ENCODE results near the gene CC2D2B.
A peak's percentile ranks its signal among the peaks of the same experiment; 100 is the strongest.
"Not testable (repeated sequence)": the region's sequence is repeated elsewhere in the genome, so short reads cannot be mapped to it uniquely, and the experiment has no call there.

Gene CC2D2B

GRCh38 chr10:95873651-95874050 is 34.1 kb upstream of the CC2D2B start:
- Histone ChIP-seq H3K9me3 (ENCODE audit: control insufficient read depth, low read length) (peaks cover 6% of the 10 kb centered on the region), H3K27ac (ENCODE audit: low read depth, low read length, severe bottlenecking) (no peak overlapping the region), H3K4me3 (ENCODE audit: extremely low read depth, insufficient read depth, low read length, poor library complexity, severe bottlenecking) (no peak overlapping the region), H3K36me3 (ENCODE audit: control insufficient read depth, insufficient read depth, low read length) (peaks cover 43% of the 10 kb centered on the region), H3K4me1 (ENCODE audit: control insufficient read depth, insufficient read depth, low read length, poor library complexity, severe bottlenecking) (no peaks in the 10 kb centered on the region)
- 83 to 88% methylated on average over 2 to 3 of the region's 4 CpGs for WGBS, 2 experiments (ENCODE audit: insufficient coverage in 2 of 2)

- H3K4me1 ChIP-seq (ENCODE audit: control insufficient read depth, insufficient read depth, low read length, poor library complexity, severe bottlenecking); H3K9me3 ChIP-seq (ENCODE audit: control insufficient read depth, low read length); H3K27ac ChIP-seq (ENCODE audit: low read depth, low read length, severe bottlenecking); H3K4me3 ChIP-seq (ENCODE audit: extremely low read depth, insufficient read depth, low read length, poor library complexity, severe bottlenecking): not testable (repeated sequence)
- H3K36me3 ChIP-seq (ENCODE audit: control insufficient read depth, insufficient read depth, low read length), result peaks cover 43% of the 10 kb centered on the region
Measured at GRCh38 chr10:95874783-95875182, 33.0 kb upstream of the CC2D2B start.

GRCh38 chr10:95876756-95877155 is 31.0 kb upstream of the CC2D2B start:
- Histone ChIP-seq H3K4me3 (ENCODE audit: extremely low read depth, insufficient read depth, low read length, poor library complexity, severe bottlenecking) (no peak overlapping the region), H3K4me1 (ENCODE audit: control insufficient read depth, insufficient read depth, low read length, poor library complexity, severe bottlenecking) (no peaks in the 10 kb centered on the region), H3K9me3 (ENCODE audit: control insufficient read depth, low read length) (peaks cover 6% of the 10 kb centered on the region), H3K27ac (ENCODE audit: low read depth, low read length, severe bottlenecking) (no peak overlapping the region), H3K36me3 (ENCODE audit: control insufficient read depth, insufficient read depth, low read length) (peaks cover 33% of the 10 kb centered on the region)
- no CpG with 5 or more reads among the region's 1 CpG for WGBS, 2 experiments (ENCODE audit: insufficient coverage in 2 of 2)

GRCh38 chr10:95877881-95878280 is 29.9 kb upstream of the CC2D2B start:
- H3K27ac ChIP-seq (ENCODE audit: low read depth, low read length, severe bottlenecking), result no peak overlapping the region
- peaks cover 6% of the 10 kb centered on the region for H3K9me3 ChIP-seq (ENCODE audit: control insufficient read depth, low read length)
- H3K4me3 ChIP-seq (ENCODE audit: extremely low read depth, insufficient read depth, low read length, poor library complexity, severe bottlenecking), result no peak overlapping the region
- peaks cover 33% of the 10 kb centered on the region for H3K36me3 ChIP-seq (ENCODE audit: control insufficient read depth, insufficient read depth, low read length)
- no peaks in the 10 kb centered on the region for H3K4me1 ChIP-seq (ENCODE audit: control insufficient read depth, insufficient read depth, low read length, poor library complexity, severe bottlenecking)

- H3K4me3 ChIP-seq (ENCODE audit: extremely low read depth, insufficient read depth, low read length, poor library complexity, severe bottlenecking), result no peak overlapping the region
- no peaks in the 10 kb centered on the region for H3K4me1 ChIP-seq (ENCODE audit: control insufficient read depth, insufficient read depth, low read length, poor library complexity, severe bottlenecking)
- WGBS, 2 experiments (ENCODE audit: insufficient coverage in 2 of 2), result no CpG with 5 or more reads among the region's 2 CpGs
- H3K27ac ChIP-seq (ENCODE audit: low read depth, low read length, severe bottlenecking), result no peak overlapping the region
- H3K36me3 ChIP-seq (ENCODE audit: control insufficient read depth, insufficient read depth, low read length), result peaks cover 13% of the 10 kb centered on the region
- no peaks in the 10 kb centered on the region for H3K9me3 ChIP-seq (ENCODE audit: control insufficient read depth, low read length)
Measured at GRCh38 chr10:95880704-95881103, 27.1 kb upstream of the CC2D2B start.

GRCh38 chr10:95881316-95881715 is 26.5 kb upstream of the CC2D2B start:
- Histone ChIP-seq H3K27ac (ENCODE audit: low read depth, low read length, severe bottlenecking) (no peak overlapping the region), H3K4me3 (ENCODE audit: extremely low read depth, insufficient read depth, low read length, poor library complexity, severe bottlenecking) (no peak overlapping the region), H3K4me1 (ENCODE audit: control insufficient read depth, insufficient read depth, low read length, poor library complexity, severe bottlenecking) (no peaks in the 10 kb centered on the region), H3K9me3 (ENCODE audit: control insufficient read depth, low read length) (no peaks in the 10 kb centered on the region), H3K36me3 (ENCODE audit: control insufficient read depth, insufficient read depth, low read length) (peaks cover 11% of the 10 kb centered on the region)

GRCh38 chr10:95889830-95890229 is 17.9 kb upstream of the CC2D2B start:
- Histone ChIP-seq H3K4me1 (ENCODE audit: control insufficient read depth, insufficient read depth, low read length, poor library complexity, severe bottlenecking) (no peaks in the 10 kb centered on the region), H3K9me3 (ENCODE audit: control insufficient read depth, low read length) (no peaks in the 10 kb centered on the region), H3K27ac (ENCODE audit: low read depth, low read length, severe bottlenecking) (no peak overlapping the region), H3K4me3 (ENCODE audit: extremely low read depth, insufficient read depth, low read length, poor library complexity, severe bottlenecking) (no peak overlapping the region), H3K36me3 (ENCODE audit: control insufficient read depth, insufficient read depth, low read length) (peaks cover 8% of the 10 kb centered on the region)
- WGBS, 2 experiments (ENCODE audit: insufficient coverage in 2 of 2), result 67 to 100% methylated on average over 1 of the region's 2 CpGs

GRCh38 chr10:95896071-95896850 is 11.5 kb upstream of the CC2D2B start:
- peaks cover 44% of the 10 kb centered on the region for H3K36me3 ChIP-seq (ENCODE audit: control insufficient read depth, insufficient read depth, low read length)
- WGBS, 2 experiments (ENCODE audit: insufficient coverage in 2 of 2), result 93 to 100% methylated on average over 3 to 4 of the region's 4 CpGs
- H3K4me3 ChIP-seq (ENCODE audit: extremely low read depth, insufficient read depth, low read length, poor library complexity, severe bottlenecking), result no peak overlapping the region
- H3K4me1 ChIP-seq (ENCODE audit: control insufficient read depth, insufficient read depth, low read length, poor library complexity, severe bottlenecking), result no peaks in the 10 kb centered on the region
- H3K9me3 ChIP-seq (ENCODE audit: control insufficient read depth, low read length), result no peaks in the 10 kb centered on the region
- H3K27ac ChIP-seq (ENCODE audit: low read depth, low read length, severe bottlenecking), result no peak overlapping the region

GRCh38 chr10:95905897-95906580 is 1.7 kb upstream of the CC2D2B start:
- peaks cover 31% of the 10 kb centered on the region for H3K36me3 ChIP-seq (ENCODE audit: control insufficient read depth, insufficient read depth, low read length)
- WGBS, 2 experiments (ENCODE audit: insufficient coverage in 2 of 2), result 99 to 100% methylated on average over 9 of the region's 12 CpGs

GRCh38 chr10:95906677-95907455 is 909 bp upstream of the CC2D2B start:
- H3K27ac ChIP-seq (ENCODE audit: low read depth, low read length, severe bottlenecking), result peak overlapping the region; percentile 71

More at GRCh38 chr10:95905897-95906580, 1.7 kb upstream of the CC2D2B start:
- H3K27ac ChIP-seq (ENCODE audit: low read depth, low read length, severe bottlenecking); H3K4me1 ChIP-seq (ENCODE audit: control insufficient read depth, insufficient read depth, low read length, poor library complexity, severe bottlenecking); H3K4me3 ChIP-seq (ENCODE audit: extremely low read depth, insufficient read depth, low read length, poor library complexity, severe bottlenecking); H3K9me3 ChIP-seq (ENCODE audit: control insufficient read depth, low read length): not testable (repeated sequence)

More at GRCh38 chr10:95906677-95907455, 909 bp upstream of the CC2D2B start:
- peaks cover 3% of the 10 kb centered on the region for H3K4me1 ChIP-seq (ENCODE audit: control insufficient read depth, insufficient read depth, low read length, poor library complexity, severe bottlenecking)
- WGBS, 2 experiments (ENCODE audit: insufficient coverage in 2 of 2), result 16 to 54% methylated on average over 4 to 14 of the region's 22 CpGs
- H3K4me3 ChIP-seq (ENCODE audit: extremely low read depth, insufficient read depth, low read length, poor library complexity, severe bottlenecking), result peak overlapping the region; percentile 63
- no peaks in the 10 kb centered on the region for H3K9me3 ChIP-seq (ENCODE audit: control insufficient read depth, low read length)
- H3K36me3 ChIP-seq (ENCODE audit: control insufficient read depth, insufficient read depth, low read length), result peaks cover 31% of the 10 kb centered on the region

Measured in mesodermal cell (in vitro differentiated cells).